GM19240 (cell line): Measurements from ENCODE around the gene CASP1.

Source experiments
- DNase-seq: peaks from one replicate; pipeline ENCODE4 v3.0.0; 2011; ENCODE audit warnings: low spot score; ENCODE audit not compliant: insufficient read length

Gene CASP1

DNA sequence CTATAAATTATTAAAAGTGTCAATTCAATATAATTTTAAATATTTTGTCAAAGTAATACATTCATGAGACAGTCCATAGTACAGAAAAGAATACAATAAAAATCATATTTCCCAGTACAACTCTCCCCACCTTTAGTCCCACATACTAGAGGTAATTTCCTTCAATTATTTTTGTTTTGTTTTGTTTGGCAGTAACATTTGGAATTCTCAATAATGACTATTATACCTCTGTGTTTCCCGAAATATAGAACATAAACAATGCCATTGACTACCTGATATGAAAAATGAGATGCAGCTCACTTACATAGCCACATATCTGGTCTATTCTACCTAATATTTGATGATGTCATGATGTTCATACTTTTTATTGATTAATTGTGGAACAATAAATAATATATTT lies 42.2 kb downstream of the CASP1 start:
- no peak for DNase-seq

DNA sequence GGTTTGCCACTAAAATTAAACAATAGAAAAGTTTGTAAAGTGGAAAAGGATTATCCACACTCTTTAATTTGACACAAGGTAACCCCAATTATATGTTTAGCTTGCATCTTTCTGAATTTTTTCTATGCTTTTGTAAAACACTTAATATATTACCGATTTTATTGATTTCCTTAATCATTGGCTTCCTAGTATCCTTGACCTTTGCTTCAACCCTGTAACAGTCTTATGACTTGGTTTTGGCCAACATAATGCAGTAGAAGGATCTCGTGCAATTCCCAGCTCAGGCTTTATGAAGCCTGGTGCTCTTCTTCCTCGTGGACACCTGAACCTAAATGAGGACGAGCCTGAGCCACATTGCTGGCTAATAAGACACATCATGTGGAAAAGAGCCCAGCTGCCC lies 43.0 kb downstream of the CASP1 start:
- DNase-seq = no peak

- DNase-seq = no peak
These were observed 50.1 kb downstream of the CASP1 start for GRCh38 chr11:104984808-104985207.

- DNase-seq = no peak
These were observed 55.1 kb downstream of the CASP1 start for GRCh38 chr11:104979839-104980238.
